HEK293T (cell line): ENCODE data around the gene PCSK5.

Experiments
- ARNT ChIP-seq: fragments of 450-650 bp; IDR thresholded peaks from 2 replicates; pipeline ENCODE4 v1.6.1; 2017; ENCODE audit warnings: mild to moderate bottlenecking
- ELF4 ChIP-seq: fragments of 450-650 bp; IDR thresholded peaks from 2 replicates; pipeline ENCODE4 v1.6.1; 2017; ENCODE audit warnings: antibody characterized with exemption
- FOXA1 ChIP-seq: fragments of 450-650 bp; IDR thresholded peaks from 2 replicates; pipeline ENCODE4 v1.6.1; 2016; ENCODE audit warnings: mild to moderate bottlenecking
- FOXK2 ChIP-seq: fragments of 450-650 bp; IDR thresholded peaks from 2 replicates; pipeline ENCODE4 v1.6.1; 2016; ENCODE audit warnings: mild to moderate bottlenecking
- FOXM1 ChIP-seq: fragments of 450-650 bp; IDR thresholded peaks from 2 replicates; pipeline ENCODE4 v1.6.1; 2017; ENCODE audit warnings: mild to moderate bottlenecking, borderline replicate concordance
- HDGF ChIP-seq: fragments of 450-650 bp; IDR thresholded peaks from 2 replicates; pipeline ENCODE4 v1.6.1; 2017; ENCODE audit warnings: antibody characterized with exemption, borderline replicate concordance
- PKNOX1 ChIP-seq: fragments of 450-650 bp; IDR thresholded peaks from 2 replicates; pipeline ENCODE4 v1.6.1; 2016
- SP1 ChIP-seq: fragments of 450-650 bp; IDR thresholded peaks from 2 replicates; pipeline ENCODE4 v1.6.1; 2017
- ZNF384 ChIP-seq: fragments of 450-650 bp; IDR thresholded peaks from 2 replicates; pipeline ENCODE4 v1.6.1; 2016

GRCh38 chr9:76249309-76249708 lies 358.8 kb downstream of the PCSK5 start:
- TF ChIP-seq FOXM1 (no peak), ELF4 (no peak), SP1 (no peak), PKNOX1 (no peak), FOXA1 (no peak), HDGF (no peak), ZNF384 (no peak), FOXK2 (no peak), ARNT (no peak)
